GM18520 (cell line): ENCODE data around the gene TRAPPC10.

Source experiments
- ATAC-seq: cut with Tn5 transposase; IDR thresholded peaks from one replicate; pipeline ENCODE4 v1.9.1; 2021; ENCODE audit not compliant: unreplicated experiment

TRAPPC10 gene

DNA sequence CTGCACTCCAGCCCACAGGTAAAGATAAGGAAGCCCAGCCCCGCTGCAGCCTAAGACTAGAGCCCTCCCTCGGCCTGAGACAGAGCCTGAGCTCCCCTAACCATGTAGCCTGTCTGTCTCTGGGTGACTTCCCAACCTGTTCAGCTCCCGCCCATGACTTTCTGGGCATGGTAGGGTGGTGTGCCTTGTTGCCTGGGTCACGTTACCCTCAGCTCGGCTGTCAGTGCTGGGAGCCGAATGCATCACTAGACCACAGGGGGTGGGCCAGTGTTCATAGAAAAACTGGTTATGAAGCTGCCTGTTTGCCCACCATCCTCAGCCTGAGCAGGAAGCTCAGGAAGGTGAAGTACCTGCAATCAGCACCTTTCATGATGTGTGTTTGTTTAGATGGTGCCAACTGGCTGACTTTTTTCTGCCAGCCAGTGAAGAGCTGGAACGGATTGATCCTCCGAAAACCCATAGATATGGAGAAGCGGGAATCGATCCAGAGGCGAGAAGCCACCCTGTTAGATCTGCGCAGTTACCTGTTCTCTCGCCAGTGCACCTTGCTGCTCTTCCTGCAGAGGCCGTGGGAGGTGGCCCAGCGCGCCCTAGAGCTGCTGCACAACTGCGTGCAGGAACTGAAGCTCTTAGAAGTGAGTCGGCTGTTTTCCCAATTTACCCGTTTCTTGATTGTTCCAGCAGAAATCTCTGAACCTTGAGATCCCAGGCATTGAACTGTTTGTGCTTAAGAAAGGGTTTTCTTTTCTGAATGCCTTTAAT lies 51.2 kb downstream of the TRAPPC10 start:
- ATAC-seq = no peak

DNA sequence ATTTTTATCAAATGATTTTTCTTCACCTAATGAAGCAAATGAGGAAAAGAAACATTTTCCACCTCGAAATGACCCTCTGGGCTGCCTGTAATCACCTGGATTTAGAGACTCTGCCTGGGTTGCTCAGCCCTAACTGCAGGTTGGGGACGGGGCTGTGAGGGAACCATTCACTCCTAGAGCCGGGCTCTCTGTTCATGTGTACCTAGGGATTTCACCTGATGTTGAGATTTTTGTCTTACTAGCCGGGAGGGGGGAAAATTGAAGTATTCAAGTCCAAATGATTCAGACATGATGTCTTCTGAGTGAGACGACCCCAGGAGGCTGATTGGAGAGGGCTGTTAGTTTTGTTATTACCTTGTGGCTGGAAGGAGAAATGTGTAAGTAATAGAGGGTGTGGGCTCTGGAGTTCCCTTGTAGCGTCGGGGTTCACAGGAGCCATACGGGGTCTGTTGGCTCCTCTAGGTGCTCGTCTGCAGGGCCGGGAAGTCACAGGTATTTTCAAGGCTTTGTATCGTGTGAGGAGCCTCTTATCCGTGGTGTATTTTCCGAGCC lies 52.8 kb downstream of the TRAPPC10 start:
- ATAC-seq = peak; percentile 7

DNA sequence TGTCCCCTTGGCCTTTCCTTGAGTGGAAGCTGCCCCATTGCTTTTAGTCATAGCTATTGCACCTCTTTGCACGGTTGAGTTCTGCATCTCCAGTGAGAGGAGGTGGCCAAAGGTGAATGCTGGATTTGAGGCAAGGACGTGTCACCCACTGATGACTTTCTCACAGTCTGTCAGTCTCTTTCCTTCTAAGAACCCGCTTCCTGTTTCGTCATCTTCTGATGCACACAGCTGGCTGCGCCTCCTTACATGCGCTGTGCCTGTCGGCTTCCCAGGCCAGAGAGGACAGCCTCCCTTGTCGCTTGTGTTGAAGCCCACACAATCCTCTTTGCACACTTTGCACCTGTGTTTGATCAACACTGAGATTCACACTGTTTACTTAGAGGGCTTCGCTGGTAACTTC lies 53.3 kb downstream of the TRAPPC10 start:
- ATAC-seq = peak; percentile 85

DNA sequence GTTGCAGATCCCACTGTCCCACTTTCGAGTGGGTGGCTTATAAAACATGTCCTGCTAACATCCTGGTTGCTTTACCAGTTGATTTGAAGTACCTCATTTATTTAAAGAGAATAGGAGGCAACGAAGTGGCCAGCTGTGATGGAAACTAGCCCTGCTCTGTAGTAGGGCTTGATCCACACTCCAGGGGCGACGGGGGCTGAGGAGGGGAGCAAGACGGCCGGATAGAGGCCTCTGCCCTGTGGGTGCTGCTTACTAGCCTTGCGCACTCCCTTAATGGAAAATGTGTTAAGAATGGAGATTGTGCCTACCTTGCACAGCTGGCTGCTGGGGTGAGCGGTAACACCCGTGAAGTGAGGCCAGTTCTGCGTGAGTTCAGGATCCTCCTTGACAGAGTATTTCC lies 54.0 kb downstream of the TRAPPC10 start:
- ATAC-seq = no peak

DNA sequence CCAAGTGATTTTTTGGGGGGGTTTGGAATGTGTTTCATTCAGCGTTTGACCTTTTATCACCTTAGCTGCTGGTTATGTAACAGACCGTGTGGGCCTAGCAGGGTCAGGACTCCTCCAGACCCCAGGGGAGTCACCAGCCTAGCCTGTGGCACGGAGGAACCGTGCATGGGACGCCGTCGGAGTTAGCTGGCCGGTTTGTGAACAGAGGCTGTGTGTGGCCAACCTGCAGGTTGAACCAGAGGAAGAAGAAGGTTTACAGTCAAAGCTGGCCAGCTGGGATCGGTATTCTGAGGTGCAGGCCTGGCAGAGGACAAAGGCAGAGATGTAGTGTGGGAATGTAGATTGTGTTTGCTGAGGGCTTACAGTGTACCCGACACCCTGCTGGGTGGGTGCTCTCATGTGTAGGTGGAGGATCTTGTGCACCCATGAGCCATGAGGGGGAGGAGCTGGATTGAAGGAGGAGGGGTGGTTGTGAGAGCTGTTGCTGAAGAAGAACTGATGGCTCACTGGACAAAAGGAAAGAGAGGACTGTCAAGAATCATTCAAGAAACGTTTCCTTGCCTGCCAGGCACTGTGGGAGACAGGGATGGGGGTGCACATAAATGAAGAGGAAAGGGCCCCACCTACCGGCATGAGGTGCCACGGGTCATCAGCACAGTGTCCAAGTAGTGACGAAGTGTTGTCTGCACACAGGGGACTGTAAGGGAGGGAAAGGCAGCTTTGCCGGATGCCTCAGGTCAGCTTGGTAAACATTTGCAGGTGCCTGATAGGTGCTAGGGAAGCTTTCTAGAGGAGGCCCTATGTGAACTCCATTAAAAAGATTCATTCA lies 55.1 kb downstream of the TRAPPC10 start:
- no peak for ATAC-seq

DNA sequence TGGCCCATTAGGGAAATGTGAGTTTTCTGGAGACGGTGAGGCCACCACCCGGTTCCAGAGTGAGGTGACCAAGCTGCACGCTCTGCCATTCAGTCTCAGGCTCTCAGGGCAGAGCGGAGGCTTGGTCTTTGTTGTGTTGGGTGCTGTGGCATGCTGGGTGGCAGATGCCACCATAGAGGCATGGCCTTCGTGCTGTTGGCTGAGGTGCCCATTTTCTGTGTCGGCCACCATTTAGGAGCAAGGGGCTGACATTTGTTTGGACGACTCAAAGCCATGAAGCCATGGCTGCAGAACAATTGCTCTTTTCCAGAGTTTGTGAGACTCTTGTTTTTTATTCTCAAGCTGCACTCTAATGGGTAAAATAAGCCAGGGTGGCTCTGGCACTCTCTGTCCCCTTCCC lies 58.3 kb downstream of the TRAPPC10 start:
- ATAC-seq = no peak

DNA sequence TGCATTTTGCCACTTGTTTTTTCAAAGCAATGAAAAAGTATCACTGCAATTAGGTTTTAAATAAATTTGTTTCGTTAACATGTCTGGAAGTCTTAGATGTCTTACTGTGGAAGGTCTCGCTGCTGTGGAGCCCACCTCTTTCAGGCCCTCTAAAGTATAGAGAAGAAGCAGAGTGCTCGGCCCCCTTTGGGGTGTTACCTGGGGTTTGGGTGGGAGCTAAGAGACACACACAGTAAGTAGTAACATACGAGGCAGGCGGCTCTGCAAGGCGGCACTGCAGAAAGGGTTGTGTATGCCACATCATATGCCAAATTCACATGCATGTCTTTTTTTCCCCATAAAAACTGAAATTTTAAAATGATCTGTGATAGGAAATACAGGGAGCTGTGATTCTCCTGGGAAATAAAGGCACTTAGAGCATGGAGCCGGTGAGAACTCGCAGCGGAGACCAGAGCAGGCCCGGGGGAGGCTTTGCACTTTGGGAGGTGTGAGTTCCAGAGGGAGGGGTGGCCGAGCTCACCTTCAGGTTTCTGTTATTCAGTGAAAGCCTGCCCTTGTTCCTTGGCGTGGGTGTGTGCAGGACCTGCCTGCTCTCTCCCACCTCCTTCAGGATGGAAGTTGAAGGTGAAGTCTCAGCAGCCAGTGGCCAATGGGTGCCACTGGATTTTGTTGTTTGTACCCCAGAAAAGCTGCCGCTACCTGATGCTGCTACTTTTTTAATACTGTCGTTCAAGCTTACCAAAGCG lies 59.4 kb downstream of the TRAPPC10 start:
- ATAC-seq = no peak

DNA sequence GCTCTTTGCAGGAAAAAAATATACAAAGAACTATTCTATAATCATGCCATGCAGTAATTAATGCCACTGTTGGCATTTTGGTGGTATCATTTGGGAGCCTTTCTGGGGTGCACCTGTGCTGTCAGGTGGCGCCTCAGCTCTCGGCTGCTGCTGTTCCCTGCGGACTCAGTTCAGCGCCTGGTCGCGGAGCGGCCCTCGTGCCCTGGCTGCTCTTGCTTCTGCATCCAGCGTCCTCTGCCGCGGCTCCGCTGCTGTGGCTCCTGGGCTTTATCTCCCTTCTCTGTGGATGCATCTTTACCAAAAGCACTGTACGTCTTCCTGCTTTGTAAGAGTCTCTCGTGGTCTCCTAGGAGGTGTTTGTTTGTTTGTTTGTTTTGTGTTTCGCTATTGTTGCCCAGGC lies 60.0 kb downstream of the TRAPPC10 start:
- no peak for ATAC-seq

DNA sequence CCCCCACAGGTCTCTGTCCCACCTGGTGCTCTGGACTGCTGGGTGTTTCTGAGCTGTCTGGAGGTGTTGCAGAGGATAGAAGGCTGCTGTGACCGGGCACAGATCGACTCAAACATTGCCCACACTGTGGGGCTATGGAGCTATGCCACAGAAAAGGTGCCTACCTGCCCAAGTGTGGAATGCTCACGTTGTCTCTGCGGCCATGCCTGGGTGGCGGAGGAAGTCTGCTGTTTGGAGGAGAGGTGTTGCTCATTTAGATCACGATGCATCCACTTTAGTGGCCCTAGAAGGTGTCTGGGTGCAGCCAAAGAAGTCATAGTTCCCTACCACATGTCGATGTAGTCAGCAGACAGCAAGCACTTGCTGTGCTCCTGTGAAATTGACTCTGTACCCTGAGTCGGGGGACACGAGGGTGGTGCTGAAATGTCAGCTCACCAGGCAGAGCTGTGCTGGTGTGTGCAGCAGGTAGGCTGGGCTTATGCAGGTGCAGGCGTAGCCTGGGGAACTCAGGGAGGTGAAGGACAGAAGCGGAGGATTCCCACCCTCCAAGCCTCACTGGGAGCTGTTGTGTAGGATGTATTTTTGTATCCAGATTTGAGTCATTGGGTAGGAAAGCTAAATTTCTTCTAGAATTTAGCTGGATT lies 62.3 kb downstream of the TRAPPC10 start:
- no peak for ATAC-seq

DNA sequence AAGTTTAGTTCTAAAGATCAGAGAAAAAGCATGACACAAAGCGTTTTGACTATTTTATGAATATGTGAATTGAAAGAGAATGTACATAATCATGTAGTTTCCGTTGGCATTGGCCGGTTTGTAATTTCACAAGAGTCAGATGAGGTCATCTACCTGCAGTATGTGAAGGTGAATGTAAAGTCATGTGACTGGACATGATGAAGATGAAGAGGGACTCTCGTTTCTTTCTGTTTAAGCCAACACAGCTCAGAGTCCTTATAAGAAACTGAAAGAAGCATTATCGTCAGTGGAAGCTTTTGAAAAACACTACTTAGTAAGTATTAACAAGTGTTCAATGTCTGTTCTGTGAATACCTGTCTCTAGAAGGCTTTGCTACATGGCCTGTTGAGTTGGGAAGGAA lies 64.2 kb downstream of the TRAPPC10 start:
- no peak for ATAC-seq

DNA sequence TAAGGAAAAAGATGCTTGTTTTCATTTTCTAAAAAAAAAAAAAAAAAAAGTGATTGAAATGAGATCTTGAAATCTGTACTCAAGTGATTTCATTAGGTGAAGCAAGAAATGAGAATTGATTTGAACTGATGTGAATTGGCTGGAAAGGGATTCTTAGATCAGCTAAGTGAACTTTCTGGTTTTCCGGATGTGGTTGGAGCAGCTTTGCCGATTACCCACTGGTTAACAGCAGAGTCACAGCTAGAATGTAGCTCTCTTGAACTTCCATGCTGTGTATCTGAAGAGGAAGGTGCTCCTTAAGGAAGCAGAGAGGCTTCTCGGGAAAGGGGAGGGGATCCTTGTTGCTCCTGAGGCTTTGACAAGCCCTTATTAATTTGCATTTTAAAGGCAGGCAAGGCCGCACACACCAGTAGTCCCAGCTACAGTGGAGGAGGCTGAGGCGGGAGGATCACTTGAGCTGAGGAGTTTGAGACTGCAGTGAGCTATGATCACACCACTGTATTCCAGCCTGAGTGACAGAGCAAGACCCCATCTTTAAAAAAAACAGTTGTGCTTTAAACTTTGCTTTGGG lies 66.4 kb downstream of the TRAPPC10 start:
- no peak for ATAC-seq

DNA sequence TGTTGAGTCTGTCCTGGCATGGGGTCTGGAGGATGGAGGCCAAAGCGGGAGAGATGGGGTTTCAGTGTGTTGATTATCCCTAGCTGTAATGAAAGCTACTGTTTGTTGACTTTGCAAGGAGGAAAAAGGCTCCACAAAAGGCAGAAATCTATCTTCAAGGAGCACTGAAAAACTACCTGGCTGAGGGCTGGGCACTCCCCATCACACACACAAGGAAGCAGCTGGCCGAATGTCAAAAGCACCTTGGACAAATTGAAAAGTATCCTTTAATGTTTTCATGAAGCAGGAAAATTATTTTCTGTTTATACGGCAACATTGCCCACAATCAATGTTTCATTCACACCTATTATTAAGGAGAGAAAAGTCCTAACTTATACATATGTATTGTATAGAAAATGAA lies 67.3 kb downstream of the TRAPPC10 start:
- ATAC-seq = no peak

DNA sequence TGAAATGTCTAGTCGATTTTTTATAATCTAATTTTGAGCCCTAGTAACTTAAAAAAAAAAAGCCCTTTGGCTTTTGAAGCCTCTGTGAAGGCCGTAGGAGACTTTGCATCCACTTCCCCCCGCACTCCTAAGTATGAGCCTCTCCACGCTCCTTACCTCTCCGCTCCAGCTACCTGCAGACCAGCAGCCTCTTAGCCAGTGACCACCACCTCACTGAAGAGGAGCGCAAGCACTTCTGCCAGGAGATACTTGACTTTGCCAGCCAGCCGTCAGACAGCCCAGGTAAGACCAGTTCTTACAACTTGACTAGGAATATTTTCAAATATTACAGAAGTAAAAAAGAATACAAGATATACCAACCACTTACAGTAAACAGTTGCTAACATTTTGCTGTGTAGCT lies 67.7 kb downstream of the TRAPPC10 start:
- ATAC-seq = no peak

DNA sequence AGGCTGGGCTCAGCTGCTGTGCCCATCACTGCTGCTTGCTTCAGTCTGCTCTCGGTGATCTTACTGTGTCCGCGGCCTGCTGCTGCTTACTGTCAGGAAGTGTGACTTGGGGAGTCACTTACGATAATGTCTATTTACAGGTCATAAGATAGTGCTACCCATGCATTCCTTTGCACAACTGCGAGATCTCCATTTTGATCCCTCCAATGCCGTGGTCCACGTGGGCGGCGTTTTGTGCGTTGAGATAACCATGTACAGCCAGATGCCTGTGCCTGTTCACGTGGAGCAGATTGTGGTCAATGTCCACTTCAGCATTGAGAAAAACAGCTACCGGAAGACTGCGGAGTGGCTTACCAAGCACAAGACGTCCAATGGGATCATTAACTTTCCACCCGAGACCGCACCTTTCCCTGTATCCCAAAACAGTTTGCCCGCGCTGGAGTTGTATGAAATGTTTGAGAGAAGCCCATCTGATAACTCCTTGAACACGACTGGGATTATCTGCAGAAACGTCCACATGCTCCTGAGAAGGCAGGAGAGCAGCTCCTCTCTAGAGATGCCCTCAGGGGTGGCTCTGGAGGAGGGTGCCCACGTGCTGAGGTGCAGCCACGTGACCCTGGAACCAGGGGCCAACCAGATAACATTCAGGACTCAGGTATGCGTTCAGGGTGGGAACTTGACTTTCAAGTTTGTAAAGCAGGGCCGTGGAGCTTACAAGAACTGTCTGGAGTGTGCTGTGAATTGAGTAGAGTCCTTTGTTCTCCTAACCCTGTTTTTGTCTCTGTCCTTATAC lies 70.7 kb downstream of the TRAPPC10 start:
- no peak for ATAC-seq

DNA sequence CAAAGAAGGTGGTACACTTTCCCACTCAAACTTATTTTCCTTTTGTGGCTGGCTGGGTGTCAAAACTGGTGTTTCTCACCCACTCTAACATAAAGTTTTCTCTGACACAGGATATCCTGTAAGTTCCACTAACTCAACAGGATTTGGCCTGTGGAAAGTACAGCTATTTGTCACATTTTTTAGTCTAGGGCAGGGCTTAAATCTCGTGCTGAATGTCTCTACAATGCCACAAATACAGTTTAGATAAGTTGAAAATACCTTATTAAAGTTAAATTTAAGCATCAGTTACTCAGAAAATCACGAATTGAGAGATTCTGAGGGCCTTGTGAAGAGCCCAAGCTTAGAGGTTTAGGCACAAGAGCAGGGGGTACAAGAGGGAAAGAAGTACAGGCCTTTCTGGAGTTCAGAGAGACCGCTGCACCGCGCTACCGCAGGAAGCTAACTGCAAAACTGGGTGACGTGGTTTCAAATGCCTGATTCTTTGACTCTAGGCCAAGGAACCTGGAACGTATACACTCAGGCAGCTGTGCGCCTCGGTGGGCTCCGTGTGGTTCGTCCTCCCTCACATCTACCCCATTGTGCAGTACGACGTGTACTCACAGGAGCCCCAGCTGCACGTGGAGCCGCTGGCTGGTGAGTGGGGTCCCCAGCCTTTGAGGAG lies 71.7 kb downstream of the TRAPPC10 start:
- no peak for ATAC-seq

DNA sequence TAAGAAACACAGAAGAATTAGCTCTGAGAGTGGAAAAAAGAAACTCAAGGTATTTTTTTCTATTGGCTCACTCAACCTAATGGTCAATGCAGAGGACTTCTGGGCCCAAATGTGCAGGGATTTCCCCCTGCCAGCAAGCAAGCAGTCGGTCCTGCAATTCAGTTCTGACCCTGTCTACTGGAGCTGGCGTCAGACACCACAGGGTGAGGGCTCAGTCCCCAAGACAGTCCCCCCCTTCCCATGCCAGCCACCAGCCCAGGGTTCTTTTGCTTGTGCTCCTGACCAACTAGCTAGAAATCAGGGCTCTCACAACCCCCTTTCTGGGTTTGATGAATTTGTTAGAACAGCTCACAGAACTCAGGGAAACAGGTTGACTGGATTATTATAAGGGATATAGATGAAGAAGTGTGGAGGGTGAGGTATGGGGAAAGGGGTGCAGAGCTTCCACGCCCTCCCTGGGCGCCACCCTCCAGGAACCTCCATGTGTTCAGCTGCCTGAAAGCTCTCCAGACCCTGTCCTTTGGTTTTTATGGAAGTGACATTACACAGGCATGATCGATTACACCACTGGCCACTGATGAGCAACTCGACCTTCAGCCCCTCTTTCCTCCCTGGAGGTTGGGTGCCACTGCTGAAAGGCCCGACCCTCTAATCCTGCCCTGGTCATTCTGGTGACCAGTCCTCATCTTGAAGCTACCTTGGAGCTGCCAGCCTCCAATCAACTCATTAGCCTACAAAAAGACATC lies 72.6 kb downstream of the TRAPPC10 start:
- no peak for ATAC-seq

DNA sequence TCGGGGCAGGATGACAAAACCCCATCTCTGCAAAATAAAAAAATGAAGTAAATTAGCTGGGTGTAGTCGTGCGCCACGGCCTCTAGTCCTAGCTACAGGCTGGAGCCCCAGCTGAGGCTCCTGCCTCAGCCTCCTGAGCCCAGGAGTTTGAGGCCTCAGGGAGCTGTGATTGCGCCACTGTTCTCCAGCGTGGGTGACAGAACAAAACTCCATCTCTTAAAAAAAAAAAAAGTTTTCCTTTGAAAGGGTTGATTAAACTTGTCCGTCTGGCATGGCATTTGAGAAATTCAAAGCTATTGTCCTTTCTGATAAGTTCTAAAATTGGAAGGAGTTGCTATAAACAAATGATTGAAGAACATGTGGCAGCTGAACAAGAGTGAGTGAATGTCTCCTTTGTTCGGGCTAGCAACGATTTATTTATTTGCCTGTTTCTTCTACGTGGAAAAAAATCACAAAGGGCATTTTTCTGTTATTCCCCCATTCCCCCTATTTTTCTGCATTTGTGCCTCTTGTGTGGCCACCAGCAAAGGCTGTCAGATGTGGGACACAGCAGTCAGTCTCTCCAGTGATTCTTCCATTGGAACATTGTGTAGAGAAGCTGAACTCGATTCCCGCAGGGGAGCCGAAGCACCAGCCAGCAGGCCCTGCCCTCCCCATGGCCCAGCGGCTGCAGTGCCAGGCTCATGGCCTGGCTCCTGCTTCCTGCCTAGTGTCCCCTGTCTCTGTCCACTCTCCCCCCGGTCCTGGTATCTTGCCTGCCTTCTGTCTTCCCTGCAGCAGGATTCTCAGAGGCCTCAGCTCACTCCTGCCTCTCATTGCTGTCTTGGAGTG lies 73.6 kb downstream of the TRAPPC10 start:
- no peak for ATAC-seq
